ENCODE measurements around the gene RDH8. TPM values are rescaled to one million over a fixed set of nuclear protein-coding genes. Genes with fewer than 3 reads are reported as not detected.

Gene RDH8
- total and polyA plus RNA-seq, 2 of the 8 experiments (the other 6 are each of a cell fraction or from before 2014, with no cell fraction given): 0.38 TPM; not detected in 1

DNA sequence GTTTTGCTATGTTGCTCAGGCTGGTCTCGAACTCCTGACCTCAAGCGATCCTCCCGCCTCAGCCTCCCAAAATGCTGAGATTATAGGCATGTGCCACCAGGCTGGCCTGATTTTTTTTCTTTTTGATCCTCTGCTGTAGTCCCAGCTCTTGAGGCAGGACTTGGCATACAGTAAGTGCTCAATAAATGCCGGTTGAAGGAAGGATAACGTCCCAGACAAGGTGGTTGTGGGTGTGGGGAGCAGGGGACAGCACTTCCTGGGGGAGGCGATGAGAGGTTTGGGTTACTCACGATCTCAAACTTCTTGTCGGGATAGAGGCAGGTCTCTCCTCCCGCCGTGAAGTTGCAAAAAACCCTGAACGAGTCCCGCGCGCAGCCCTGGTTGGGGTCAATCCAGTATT, 47.3 kb upstream of the RDH8 start (continued):
- TF ChIP-seq, protein P1, sequence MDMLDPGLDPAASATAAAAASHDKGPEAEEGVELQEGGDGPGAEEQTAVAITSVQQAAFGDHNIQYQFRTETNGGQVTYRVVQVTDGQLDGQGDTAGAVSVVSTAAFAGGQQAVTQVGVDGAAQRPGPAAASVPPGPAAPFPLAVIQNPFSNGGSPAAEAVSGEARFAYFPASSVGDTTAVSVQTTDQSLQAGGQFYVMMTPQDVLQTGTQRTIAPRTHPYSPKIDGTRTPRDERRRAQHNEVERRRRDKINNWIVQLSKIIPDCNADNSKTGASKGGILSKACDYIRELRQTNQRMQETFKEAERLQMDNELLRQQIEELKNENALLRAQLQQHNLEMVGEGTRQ (IDR thresholded peaks at IDR 0.05; ENCODE audit: low read length): no peak
- TF ChIP-seq SP1 (IDR thresholded peaks at IDR 0.05; ENCODE audit: low read depth, low read length) (no peak), KDM4A (IDR thresholded peaks at IDR 0.05; ENCODE audit: low read depth, low read length, severe bottlenecking) (no peak), CBX8 (IDR thresholded peaks at IDR 0.05; ENCODE audit: borderline replicate concordance, low read depth, low read length) (no peak), POLR2AphosphoS5 (IDR thresholded peaks at IDR 0.05; ENCODE audit: low read depth, low read length) (no peak), EP300 (IDR thresholded peaks at IDR 0.05; ENCODE audit: borderline replicate concordance in 1 of 2, low read depth in 2 of 2, low read length in 2 of 2) (no peak)

Data from H1 (cell line).